ENCODE results near the gene NOC4L.

Gene NOC4L

GRCh38 chr12:132171968-132172521 lies 27.8 kb downstream of the NOC4L start:
- H3K4me3 ChIP-seq (ENCODE audit: low read depth, low read length) = no peak overlapping the region
- no peak for TF ChIP-seq CTCF (IDR thresholded peaks at IDR 0.05; ENCODE audit: borderline replicate concordance, insufficient read depth, low read depth, low read length)

GRCh38 chr12:132172619-132173018 lies 28.4 kb downstream of the NOC4L start:
- no peak overlapping the region for H3K4me3 ChIP-seq (ENCODE audit: low read depth, low read length)
- TF ChIP-seq CTCF (IDR thresholded peaks at IDR 0.05; ENCODE audit: borderline replicate concordance, insufficient read depth, low read depth, low read length) = no peak

GRCh38 chr12:132173135-132174014 lies 29.1 kb downstream of the NOC4L start:
- no peak for TF ChIP-seq CTCF (IDR thresholded peaks at IDR 0.05; ENCODE audit: borderline replicate concordance, insufficient read depth, low read depth, low read length)
- no peak overlapping the region for H3K4me3 ChIP-seq (ENCODE audit: low read depth, low read length)

GRCh38 chr12:132174015-132174838 lies 30.0 kb downstream of the NOC4L start:
- no peak for TF ChIP-seq CTCF (IDR thresholded peaks at IDR 0.05; ENCODE audit: borderline replicate concordance, insufficient read depth, low read depth, low read length)
- no peak overlapping the region for H3K4me3 ChIP-seq (ENCODE audit: low read depth, low read length)

- no peak for TF ChIP-seq CTCF (IDR thresholded peaks at IDR 0.05; ENCODE audit: borderline replicate concordance, insufficient read depth, low read depth, low read length)
- no peak overlapping the region for H3K4me3 ChIP-seq (ENCODE audit: low read depth, low read length)
Observed at GRCh38 chr12:132174839-132175490, 30.7 kb downstream of the NOC4L start.

- TF ChIP-seq CTCF (IDR thresholded peaks at IDR 0.05; ENCODE audit: borderline replicate concordance, insufficient read depth, low read depth, low read length) = no peak
- no peak overlapping the region for H3K4me3 ChIP-seq (ENCODE audit: low read depth, low read length)
Observed at GRCh38 chr12:132175496-132176384, 31.5 kb downstream of the NOC4L start.
